Stimulated activated CD4-positive, alpha-beta T cell treated with anti-CD3 and anti-CD28 coated beads, Interleukin-4, amount 100 ng/mL, for 24 hours (primary cell): Measurements from ENCODE around the gene SETX.

Experiments used
- DNase-seq: peaks from one replicate; pipeline ENCODE4 v3.0.0-alpha.2; 2020

The SETX gene

DNA sequence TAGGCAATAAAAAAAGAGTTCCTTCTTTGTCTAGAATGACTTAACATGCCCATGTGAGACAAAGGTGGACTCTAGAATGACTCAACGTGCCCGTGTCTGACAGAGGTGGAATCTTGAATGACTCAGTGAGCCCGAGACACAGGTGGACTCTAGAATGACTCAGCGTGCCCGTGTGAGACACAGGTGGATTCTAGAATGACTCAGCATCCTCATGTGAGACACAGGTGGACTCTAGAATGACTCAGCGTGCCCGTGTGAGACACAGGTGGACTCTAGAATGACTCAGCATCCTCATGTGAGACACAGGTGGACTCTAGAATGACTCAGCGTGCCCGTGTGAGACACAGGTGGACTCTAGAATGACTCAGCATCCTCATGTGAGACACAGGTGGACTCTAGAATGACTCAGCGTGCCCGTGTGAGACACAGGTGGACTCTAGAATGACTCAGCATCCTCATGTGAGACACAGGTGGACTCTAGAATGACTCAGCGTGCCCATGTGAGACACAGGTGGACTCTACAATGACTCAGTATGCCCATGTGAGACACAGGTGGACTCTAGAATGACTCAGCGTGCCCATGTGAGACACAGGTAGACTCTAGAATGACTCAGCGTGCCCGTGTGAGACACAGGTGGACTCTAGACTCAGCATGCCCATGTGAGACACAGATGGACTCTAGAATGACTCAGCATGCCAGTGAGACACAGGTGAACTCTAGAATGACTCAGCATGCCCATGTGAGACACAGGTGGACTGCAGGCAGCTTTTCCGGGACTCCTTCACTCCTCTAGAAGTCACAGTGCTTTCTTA is 84.9 kb downstream of the SETX start:
- peak; percentile 55 for DNase-seq

DNA sequence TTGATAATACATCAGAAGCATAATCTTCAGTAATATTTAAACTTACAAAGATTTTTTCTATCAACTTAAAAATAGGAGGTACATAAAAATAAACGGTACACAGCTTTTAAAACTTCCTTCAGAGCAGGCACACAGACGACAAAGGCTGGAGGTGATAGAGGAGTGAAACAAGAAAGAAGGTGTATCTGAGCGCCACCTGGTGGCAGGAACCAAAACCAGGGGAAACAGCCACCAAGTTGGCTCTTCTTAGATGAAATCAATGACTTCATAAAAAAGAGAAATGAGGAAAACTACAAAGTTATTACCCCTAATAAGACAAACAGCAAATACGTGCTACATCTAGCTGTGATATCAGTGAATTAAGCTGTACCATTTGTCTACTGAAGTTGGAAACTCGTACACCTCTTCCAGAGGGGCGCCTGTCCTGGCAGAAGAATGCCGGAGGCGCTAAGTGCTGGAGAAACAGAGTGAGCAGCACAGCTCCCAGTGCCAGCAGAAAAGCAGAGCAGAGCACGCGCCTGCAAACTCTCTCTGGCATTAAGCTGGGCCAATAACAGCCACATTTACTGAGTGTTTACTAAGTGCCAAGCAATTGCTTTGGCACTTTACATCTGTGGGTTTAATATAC is 85.9 kb downstream of the SETX start:
- peak; percentile 60 for DNase-seq

GRCh38 chr9:132267660-132268059 is 87.1 kb downstream of the SETX start:
- no peak for DNase-seq

- DNase-seq, result no peak
Measured at GRCh38 chr9:132266017-132266416, 88.8 kb downstream of the SETX start.

DNA sequence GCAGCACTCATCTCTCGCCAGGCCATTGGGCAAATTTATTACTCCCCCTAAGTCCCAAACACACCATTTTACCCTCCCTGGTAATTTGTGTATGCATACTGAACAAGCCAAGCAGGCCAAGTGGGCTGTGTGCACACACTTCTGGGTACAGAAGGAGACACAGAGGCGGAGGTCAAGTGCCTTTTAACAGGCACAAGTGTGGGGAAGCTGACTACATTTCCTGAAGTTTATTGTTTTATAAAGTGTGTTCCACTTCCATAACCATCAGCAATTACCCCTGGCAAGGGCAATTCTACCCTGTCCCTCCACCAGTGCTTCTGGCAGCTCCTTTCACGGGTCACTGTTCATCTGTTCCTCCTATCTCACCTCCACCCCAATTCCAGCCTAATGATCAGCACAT is 93.9 kb downstream of the SETX start:
- no peak for DNase-seq

DNA sequence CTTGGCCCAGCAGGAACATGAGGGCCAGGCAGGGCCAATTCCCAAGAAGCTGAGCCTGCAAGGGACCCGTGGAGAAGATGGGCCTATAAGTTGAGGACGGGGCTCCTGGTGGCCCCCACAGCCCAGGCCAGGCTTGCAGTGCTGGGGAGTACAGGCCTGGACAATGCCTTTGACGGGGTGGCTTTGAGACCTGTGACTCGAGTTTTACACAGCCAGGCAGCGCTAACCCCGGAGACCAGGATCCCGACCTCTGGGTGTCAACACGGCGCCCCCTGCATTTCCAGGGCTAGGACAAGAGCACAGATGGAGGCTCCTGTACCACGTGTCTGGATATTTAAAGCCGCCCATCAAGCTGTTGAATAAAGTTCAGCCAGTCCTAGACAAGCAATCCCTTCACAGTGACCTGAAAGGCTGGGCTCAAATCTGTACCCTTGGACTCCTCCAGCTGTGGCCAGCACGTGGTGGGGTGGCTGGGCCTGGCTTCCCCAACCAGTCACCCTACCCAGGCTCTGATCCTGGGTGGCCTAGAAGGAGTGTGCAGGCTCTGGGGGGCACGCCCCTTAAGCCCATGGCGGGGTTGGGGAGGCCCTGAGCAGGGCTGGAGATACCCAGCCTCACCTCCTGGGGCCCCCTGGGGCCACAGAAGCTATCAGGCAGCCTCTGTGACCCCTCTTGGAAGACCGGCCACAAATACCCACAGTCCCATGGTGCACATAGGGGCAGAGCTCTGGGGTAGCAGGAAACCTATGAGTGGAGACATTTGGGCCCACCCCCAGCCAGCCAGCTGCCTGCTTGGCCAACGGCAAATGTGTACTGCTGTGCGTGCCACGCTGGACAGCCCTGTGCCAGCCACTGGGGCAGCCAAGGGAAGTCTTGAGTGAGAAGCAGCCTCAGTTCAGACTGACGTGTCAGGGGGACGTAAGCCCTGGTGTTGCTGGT is 104.2 kb downstream of the SETX start:
- DNase-seq, result no peak

GRCh38 chr9:132249690-132250089 is 105.1 kb downstream of the SETX start:
- no peak for DNase-seq

GRCh38 chr9:132249123-132249522 is 105.7 kb downstream of the SETX start:
- no peak for DNase-seq

- no peak for DNase-seq
Measured at GRCh38 chr9:132247942-132248341, 106.8 kb downstream of the SETX start.

DNA sequence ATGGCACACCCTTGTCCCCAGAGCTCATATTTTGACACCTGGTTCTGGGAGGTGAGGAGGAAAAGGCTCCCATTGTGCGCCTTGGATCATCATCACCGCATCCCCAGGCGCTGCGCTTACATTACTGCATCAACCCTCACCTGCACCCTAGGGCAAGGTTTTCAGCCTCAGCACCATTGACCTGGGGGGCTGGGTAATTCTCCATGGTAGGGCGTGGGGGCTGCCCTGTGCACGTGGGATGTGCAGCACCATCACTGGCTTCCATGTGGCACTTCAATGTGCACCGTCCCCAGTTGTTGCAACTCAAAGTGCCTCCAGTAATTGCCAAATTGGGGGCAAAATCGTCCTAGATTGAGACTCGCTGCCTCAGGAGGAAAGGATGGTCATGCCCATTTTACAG is 109.3 kb downstream of the SETX start:
- DNase-seq, result no peak

DNA sequence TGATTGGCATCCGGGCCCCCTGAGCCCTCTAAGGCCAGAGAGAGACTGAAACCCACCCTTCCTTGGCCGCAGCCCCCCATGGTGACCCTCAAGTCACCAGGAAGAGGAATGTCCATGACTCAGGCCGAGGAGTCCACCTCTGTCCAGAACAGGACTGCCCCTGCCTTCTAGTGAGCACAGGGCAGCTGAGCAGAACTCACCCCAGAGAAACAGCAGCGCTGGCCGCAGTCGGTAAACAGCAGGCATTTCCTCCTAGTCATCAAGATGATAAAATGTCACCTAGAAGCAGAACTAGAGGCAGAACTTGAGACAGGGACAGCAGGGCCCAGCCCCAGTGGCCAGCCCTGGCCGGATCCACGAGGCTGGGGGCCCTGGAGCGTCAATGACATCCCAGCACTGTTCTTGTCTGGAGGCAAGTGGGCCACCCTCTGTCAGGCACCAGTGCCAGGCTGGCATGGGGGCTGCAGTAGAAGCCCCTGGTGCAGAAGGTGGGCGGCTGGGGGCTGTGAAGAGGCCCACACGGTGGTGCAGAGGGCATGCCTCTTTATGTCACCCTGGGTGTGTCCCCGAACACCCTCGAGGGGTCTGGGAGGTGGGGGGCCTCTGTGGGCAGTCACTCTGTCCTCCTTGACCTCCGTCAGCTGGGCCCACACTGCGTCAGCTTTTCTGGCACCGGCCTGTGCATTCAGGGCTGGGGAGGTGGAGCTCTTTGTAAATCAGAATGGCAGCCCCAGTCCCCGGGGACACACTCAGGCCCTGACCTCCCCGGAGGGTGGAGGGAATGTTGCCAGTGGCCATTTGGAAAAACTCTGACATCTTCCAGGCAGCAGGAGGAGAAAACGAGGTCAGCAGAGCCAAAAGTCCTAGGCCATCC is 110.0 kb downstream of the SETX start:
- no peak for DNase-seq

DNA sequence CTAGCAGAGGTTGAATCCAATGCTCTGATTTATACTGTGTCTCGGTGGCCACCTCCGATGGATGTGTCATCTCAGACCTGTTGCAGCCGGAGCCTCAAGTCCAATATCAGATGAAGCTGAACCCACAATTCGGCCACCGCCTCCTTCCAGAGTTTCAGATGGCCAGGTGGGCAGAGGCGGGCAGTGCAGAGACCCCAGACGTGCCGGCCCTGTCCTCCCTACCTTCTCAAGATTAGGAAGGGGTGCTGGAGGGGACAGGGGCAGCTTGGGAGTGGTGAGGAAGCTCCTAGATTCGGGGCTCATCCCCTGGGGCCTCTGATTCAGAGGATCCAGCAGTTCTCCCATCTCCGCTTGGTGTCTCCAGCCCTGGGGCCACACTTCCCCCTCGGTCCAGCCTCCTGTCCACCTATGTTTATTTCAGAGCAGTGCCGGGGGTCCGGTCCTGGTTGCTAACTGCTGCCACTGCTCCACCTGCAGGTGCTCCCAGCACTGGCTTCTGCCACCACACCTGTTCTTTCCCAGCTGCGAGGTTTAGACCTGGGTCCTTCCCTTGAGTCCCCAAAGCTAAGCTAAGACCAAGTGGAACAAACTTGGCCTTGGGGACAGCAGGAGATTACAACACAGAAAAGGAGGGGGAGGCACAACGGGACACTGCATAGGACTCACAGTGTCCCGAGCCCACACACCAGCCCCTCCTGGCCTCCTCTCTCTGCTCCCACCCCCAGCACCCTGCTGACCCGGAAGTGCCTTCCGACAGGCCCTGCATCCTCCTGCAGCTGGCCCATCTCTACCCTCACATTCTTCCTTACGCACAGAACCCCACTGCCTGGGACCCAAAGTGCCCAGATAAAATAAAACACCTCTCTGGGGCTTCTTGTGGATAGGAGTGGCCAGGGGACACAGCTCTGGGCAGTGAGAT is 111.4 kb downstream of the SETX start:
- no peak for DNase-seq

DNA sequence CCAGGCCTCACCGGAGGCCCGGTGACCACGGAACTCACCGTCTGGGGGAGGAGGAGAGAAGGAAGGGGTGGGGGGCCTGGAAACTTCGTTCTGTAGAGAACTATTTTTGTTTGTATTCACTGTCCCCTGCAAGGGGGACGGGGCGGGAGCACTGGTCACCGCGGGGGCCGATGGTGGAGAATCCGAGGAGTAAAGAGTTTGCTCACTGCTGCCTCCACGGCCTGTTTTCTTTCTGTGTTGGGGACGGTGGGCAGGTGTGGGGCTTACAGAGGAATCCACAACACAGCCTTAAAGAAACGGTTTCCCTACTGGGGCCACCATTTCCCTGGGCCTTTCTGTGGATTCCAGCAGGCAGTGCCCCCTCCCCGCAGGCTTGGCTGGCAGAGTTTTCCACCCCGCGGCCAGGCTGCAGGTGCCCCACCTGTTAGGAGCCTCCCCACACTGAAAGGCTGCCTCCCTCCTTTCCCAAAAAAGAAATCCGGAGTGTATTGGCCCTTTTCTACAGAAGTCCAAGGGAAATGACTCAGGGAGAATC is 112.1 kb downstream of the SETX start:
- no peak for DNase-seq

GRCh38 chr9:132241840-132242620 is 112.8 kb downstream of the SETX start:
- DNase-seq, result peak; percentile 45

GRCh38 chr9:132241483-132241839 is 113.3 kb downstream of the SETX start:
- no peak for DNase-seq

GRCh38 chr9:132240841-132241482 is 113.8 kb downstream of the SETX start:
- DNase-seq, result peak; percentile 96

GRCh38 chr9:132239999-132240840 is 114.6 kb downstream of the SETX start:
- no peak for DNase-seq

DNA sequence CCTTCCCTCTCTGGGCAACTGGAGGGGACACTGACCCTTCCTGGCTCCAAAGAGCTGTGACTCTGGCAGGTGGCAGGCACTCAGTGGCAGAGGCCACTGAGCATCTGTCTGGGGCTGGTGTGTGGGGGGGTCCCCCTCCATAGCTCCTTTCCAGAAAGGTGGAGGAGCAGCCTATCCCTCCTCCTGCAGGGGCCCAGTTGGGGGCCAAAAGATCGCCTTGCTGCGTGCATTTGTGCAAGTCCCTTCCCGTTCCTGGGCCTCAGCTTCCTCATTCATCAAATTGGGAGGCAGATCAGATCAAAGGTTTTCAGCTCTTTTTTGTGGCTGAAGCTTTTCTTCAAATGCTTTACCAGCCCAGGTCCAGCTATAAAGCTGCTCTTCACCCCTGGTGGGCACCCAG is 115.3 kb downstream of the SETX start:
- no peak for DNase-seq

DNA sequence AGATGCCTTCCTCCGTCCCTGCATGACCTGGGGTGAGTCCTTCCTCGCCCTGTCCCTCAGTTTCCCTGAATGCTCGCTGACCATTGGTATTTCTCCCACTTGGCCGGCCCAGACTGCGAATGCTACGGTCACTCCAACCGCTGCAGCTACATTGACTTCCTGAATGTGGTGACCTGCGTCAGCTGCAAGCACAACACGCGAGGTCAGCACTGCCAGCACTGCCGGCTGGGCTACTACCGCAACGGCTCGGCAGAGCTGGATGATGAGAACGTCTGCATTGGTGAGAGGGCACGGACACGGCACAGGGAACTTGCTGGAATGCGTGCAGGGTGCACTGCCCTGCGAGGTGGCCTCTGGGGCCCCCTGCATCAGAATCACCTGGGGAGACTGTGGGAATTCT is 115.8 kb downstream of the SETX start:
- DNase-seq, result no peak
